Progenitor cell of endocrine pancreas (in vitro differentiated cells): Measurements from ENCODE around the gene ZFAND4. TPM values are rescaled to one million over a fixed set of nuclear protein-coding genes. Genes with fewer than 3 reads are reported as not detected.
A peak's percentile ranks its signal among the peaks of the same experiment; 100 is the strongest.

Experiments used
- DNase-seq: peaks from one replicate; pipeline ENCODE4 v3.0.0; 2021; ENCODE audit warnings: low spot score; ENCODE audit not compliant: unreplicated experiment
- H3K27ac Mint-ChIP-seq: 2 replicates; pipeline ENCODE4 v1.8.0; 2021; ENCODE audit warnings: mild to moderate bottlenecking, moderate library complexity, mixed read lengths
- H3K27me3 Mint-ChIP-seq: 2 replicates; pipeline ENCODE4 v1.8.0; 2021; ENCODE audit warnings: mixed read lengths
- H3K36me3 Mint-ChIP-seq: 2 replicates; pipeline ENCODE4 v1.8.0; 2022; ENCODE audit warnings: mixed read lengths; ENCODE audit not compliant: insufficient read depth
- H3K4me1 Mint-ChIP-seq: 2 replicates; pipeline ENCODE4 v1.8.0; 2021; ENCODE audit warnings: low read depth, mixed read lengths
- H3K4me3 Mint-ChIP-seq: 2 replicates; pipeline ENCODE4 v1.8.0; 2021; ENCODE audit warnings: low read depth, mild to moderate bottlenecking, moderate library complexity, mixed read lengths
- H3K9me3 Mint-ChIP-seq: 2 replicates; pipeline ENCODE4 v1.8.0; 2021; ENCODE audit warnings: low read depth, mixed read lengths
- total RNA-seq: library from RNA; stranded (reverse); gene quantifications from 2 replicates; pipeline ENCODE4 v1.2.1, GENCODE V29; 2021
- TF ChIP-seq, protein P1 (sequence below): fragments of 200-600 bp; sonication (generic); IDR thresholded peaks from one replicate; pipeline ENCODE4 v1.5.0; 2021; ENCODE audit warnings: antibody characterized with exemption, mild to moderate bottlenecking; ENCODE audit not compliant: unreplicated experiment

ZFAND4 gene
- total RNA-seq, 1 donor from 2014 or later: 27.9 TPM

DNA sequence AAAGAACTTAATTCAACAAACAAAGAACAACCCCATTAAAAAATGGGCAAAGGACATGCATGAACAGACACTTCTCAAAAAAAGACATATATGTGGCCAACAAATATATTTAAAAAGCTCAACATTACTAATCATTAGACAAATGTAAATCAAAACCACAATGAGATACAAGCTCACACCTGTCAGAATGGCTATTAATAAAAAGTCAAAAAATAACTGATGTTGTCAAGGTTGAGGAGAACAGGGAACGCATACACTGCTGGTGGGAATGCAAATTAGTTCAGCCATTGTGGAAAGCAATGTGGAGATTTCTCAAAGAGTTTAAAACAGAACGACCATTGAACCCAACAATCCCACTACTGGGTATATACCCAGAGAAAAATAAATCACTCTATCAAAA is 19.1 kb downstream of the ZFAND4 start:
- Mint-ChIP-seq H3K4me3 (no peak overlapping the region), H3K36me3 (peaks cover 3% of the 10 kb centered on the region), H3K27me3 (no peaks in the 10 kb centered on the region), H3K4me1 (peaks cover 12% of the 10 kb centered on the region), H3K27ac (peak overlapping the region; percentile 11), H3K9me3 (no peaks in the 10 kb centered on the region)
- no peak for DNase-seq
- TF ChIP-seq, protein P1, sequence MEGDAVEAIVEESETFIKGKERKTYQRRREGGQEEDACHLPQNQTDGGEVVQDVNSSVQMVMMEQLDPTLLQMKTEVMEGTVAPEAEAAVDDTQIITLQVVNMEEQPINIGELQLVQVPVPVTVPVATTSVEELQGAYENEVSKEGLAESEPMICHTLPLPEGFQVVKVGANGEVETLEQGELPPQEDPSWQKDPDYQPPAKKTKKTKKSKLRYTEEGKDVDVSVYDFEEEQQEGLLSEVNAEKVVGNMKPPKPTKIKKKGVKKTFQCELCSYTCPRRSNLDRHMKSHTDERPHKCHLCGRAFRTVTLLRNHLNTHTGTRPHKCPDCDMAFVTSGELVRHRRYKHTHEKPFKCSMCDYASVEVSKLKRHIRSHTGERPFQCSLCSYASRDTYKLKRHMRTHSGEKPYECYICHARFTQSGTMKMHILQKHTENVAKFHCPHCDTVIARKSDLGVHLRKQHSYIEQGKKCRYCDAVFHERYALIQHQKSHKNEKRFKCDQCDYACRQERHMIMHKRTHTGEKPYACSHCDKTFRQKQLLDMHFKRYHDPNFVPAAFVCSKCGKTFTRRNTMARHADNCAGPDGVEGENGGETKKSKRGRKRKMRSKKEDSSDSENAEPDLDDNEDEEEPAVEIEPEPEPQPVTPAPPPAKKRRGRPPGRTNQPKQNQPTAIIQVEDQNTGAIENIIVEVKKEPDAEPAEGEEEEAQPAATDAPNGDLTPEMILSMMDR: no peak

DNA sequence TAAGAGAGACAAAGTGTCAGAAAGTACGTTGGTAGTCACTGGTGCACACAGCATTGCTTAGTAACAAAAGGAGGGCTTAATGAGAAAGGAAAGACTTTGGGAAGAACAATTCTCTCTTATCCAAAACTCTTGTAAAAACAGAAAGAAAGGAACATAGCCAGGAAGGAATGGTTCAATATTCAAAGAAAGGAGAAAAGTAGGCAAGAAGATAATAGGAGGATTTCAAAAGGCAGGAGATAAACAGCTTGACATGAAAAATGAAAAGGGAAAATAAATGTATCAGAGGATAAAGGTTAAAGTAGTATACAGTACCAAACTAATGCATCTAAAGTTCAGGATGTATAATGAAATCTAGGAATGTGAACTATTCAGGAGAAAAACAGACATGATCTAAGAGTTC is 20.1 kb downstream of the ZFAND4 start:
- Mint-ChIP-seq H3K36me3 (peaks cover 6% of the 10 kb centered on the region), H3K4me1 (peaks cover 12% of the 10 kb centered on the region), H3K27ac (no peak overlapping the region), H3K27me3 (no peaks in the 10 kb centered on the region), H3K9me3 (no peaks in the 10 kb centered on the region), H3K4me3 (no peak overlapping the region)
- TF ChIP-seq, protein P1: no peak
- no peak for DNase-seq

DNA sequence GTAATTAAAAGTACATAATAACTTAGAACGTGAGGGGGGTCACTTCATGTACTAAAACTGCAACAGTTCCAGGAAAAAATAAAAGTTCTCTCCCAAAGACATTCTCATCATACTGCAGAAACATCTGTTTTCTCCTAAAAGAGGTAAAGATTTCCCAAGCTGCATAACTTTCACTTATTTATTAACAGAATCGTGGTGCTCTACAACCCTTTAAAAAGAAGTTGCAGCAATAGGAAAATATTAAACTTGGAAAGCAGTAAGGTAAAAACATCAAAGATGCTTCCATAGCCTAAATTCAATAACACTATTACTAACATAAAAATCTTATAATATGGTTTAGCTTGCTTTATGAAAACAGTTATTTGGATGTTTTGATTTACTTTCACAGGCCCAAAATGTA is 23.3 kb downstream of the ZFAND4 start:
- Mint-ChIP-seq H3K4me3 (no peak overlapping the region), H3K27me3 (no peaks in the 10 kb centered on the region), H3K9me3 (no peaks in the 10 kb centered on the region), H3K4me1 (peaks cover 4% of the 10 kb centered on the region), H3K27ac (no peak overlapping the region), H3K36me3 (peaks cover 7% of the 10 kb centered on the region)
- TF ChIP-seq, protein P1: no peak
- no peak for DNase-seq

DNA sequence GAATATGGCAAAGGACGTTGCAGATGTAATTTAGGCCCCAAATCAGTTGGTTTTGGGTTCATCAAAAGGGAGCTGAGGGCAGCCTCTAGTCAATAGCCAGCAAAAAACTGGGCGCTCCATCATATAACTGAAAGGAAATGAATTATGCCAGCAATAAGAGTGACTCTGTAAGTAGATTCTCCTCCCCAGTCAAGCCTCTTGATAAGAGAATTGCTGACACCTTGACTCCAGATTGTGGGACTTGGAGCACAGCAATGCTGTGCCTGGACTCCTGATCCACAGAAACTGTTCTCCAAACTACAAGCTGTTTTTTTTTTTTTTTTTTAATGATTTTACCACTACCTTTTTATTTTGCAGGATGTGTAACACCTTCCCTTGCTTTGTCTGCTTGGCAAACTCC is 25.5 kb downstream of the ZFAND4 start:
- TF ChIP-seq, protein P1: no peak
- DNase-seq: no peak
- Mint-ChIP-seq H3K4me1 (no peaks in the 10 kb centered on the region), H3K9me3 (no peaks in the 10 kb centered on the region), H3K36me3 (peaks cover 8% of the 10 kb centered on the region), H3K27me3 (no peaks in the 10 kb centered on the region), H3K27ac (no peak overlapping the region), H3K4me3 (no peak overlapping the region)

DNA sequence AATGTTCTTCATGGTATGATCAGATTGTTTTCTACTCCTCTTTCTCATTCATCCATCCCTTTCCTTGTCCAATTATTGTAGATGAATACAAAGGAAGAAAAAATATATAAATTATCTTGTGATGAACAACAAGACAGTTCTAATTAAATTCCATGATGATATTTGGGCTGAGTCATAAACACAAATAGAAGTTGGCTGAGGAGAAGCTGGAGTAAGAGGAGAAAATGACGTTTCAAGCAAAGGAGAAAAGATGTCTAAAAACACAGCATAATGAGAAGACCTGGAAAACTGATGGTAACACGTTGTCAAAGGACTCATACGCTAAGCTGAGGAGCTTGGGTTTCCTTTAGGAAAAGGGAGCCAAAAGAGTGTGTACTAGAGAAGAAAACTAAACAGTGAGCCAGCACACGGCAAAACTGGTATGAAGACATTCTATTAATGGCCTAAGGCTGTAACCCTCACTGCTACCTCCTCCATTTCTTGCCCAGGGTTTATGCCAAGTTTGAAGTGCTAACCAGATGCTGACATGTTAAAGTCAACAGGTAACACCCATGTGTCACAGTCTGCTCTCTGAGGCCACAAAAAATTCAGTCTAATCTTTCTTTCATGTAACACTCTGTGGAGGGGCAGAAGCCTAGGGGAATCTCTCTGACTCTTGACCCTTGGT is 26.1 kb downstream of the ZFAND4 start:
- H3K36me3 Mint-ChIP-seq: peaks cover 8% of the 10 kb centered on the region
- no peak overlapping the region for H3K4me3 Mint-ChIP-seq
- TF ChIP-seq, protein P1: no peak
- H3K27ac Mint-ChIP-seq: no peak overlapping the region
- H3K9me3 Mint-ChIP-seq: no peaks in the 10 kb centered on the region
- no peak for DNase-seq
- no peaks in the 10 kb centered on the region for H3K27me3 Mint-ChIP-seq
- no peaks in the 10 kb centered on the region for H3K4me1 Mint-ChIP-seq
